GM19193 (cell line): ENCODE measurements around the gene SEC31B.

Experiments
- POLR2A ChIP-seq: IDR thresholded peaks from 4 replicates; pipeline ENCODE4 v1.6.1; 2011; ENCODE audit not compliant: insufficient read depth, insufficient read length; ENCODE audit errors: extremely low read depth

The SEC31B gene

DNA sequence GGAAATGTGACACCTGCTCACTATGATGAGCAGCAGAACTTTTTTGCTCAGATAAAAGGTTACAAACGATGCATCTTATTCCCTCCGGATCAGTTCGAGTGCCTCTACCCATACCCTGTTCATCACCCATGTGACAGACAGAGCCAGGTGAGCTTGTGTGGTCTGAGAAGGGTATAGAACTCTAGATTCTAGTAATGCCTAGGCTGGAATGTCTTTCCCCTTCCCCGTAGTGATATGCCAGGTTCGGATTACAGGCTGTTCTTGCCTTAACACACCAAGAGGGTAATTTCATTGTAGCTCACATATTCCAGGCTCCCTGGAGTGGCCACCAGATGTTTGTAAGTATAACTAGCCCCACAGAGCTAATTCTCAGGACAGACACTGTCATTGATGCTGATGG lies 25.3 kb upstream of the SEC31B start:
- TF ChIP-seq POLR2A, result no peak

DNA sequence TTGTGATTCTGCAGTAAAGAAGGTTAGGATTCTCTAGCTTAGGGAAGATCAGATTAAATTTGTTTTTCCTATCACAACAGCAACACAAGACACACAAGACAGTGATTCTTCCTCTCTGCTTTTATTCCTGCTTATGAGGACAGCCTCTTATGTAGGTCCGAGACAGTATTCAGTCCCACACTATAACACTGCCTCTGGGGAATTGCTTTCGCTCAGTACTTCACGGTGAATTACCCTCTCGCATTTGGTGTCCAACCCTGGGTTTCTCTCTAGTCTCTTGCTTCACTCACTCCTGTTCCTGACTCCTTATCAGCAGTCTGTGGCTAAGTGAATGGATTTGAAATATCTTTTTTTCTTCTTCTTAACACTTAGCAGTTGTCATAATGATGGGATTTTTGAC lies 17.8 kb upstream of the SEC31B start:
- TF ChIP-seq POLR2A, result no peak

DNA sequence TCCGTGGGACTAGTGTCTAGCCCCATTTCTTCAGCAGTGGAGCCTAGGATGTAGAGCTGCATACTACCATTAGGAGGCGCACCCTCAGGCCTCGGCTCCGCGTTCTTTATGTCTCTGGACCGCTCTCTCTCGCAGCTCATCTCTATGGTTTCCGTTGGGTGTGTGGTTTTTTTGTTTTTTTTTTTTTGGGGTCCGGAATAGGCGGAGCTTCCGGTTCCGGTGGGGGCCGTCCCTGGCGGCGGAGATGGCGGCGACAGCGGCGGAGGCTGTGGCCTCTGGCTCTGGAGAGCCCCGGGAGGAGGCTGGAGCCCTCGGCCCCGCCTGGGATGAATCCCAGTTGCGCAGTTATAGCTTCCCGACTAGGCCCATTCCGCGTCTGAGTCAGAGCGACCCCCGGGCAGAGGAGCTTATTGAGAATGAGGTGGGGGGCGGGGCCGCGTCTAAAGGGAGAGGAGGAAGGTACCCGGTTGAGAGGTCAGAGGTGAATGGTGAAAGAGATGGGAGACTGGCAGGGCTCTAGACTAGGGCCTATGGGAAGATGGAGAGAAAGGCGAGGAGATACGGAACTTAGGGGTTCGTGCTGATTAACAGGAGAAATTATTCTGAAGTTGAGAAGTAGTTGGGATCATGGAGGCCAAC lies 16.2 kb upstream of the SEC31B start, which contains the start of gene HIF1AN:
Gene HIF1AN, plus strand, starts transcription at position 229 of the 639 bp plus-strand sequence. Its CDS starts 16 bp downstream, at position 245.
- peak; percentile 96 for TF ChIP-seq POLR2A

DNA sequence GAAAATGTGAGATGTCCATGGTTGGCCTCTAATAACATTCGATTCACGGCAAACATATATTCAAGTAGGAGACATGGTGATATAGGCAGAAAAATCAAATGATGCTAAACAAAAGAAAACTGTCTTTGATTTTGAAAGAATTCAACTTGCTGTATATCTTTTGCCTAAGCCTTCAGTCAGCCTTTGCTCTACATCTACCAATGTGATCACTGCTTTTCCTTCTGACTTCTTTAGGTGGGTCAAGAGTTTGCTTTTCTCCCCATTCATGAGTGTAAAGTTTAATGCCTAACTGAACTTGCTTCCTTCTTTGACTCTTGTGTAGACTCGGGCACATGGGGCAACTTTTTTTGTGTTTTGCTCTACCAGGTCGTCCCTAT lies 15.7 kb upstream of the SEC31B start:
- no peak for TF ChIP-seq POLR2A

DNA sequence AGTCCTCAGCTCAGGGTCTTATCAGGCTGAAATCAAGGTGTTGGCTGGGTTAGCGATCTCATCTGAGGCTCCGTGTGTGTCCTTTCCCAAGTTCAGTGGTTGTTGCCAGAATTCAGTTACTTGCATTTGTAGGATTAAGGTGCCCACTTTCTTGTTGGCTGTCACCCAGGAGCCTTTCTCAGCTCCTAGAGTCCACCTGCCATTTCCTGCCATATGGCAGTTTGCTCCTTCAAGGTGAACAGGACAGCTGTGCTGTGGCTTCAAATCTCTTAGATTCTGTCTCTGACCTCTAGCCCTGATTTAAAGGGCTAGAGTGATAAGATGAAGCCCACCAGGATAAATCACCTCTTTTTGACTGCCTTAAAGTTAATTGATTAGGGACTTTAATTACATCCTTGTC lies 15.1 kb upstream of the SEC31B start:
- no peak for TF ChIP-seq POLR2A

DNA sequence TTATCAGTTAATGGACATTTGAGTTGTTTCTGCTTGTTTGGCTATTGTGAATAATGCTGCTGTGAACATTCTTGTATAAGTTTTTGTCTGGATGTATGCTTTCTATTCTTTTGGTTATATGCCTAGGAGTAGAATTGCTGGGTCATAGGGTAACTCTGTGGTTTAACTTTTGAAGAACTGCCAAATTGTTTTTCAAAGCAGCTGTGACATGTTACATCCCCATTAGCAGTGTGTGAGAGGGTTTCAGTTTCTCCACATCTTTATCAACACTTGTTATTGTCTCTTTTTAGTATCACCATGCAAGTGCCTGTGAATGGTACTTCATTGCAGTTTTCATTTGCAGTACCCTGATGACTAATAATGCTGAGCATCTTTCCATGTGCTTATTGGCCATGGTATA lies 12.1 kb upstream of the SEC31B start:
- TF ChIP-seq POLR2A, result no peak

DNA sequence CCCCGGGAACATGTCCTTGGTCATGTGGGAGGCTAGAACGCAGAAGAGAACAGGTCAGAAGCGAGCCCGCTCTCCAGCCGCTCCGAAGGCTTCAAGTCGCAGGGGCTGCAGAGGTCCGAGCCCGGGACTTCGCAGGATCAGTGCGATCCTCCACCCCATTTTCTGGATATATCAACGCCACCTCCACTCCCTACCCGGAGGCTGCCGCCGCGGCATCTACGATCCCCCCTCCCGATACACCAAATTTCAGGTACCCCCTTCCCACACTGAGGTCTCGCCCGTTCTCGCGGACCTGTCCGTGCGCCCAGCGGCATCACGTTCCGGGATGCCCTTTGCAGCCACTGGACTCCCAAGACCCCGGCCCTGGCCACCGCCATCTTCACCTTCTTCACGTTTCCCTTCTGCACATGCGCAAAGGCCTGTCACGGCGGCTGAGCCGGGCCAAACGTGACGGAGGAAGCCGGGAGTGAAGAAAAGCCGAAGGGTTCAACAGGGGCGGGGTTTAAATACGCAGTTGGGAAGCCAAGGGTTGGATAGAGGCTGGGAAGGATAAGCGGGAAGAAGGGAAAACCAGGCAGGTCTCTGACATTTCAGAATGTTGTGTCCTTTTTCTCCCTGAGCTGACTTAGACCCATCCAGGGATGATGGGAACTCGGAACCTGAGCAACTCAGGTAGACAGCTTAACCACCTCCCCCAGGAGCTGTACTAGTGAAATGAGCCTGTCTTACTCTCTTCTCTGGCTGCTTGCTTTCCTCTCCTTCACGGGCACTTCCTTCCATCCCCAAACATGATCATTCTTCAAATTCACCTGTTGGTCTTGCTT lies 10.0 kb upstream of the SEC31B start, which contains the start of gene NDUFB8:
Gene NDUFB8, minus strand, starts transcription at position 397 of the 824 bp plus-strand sequence. Its CDS starts 20 bp downstream, at position 377.
- TF ChIP-seq POLR2A, result peak; percentile 85

DNA sequence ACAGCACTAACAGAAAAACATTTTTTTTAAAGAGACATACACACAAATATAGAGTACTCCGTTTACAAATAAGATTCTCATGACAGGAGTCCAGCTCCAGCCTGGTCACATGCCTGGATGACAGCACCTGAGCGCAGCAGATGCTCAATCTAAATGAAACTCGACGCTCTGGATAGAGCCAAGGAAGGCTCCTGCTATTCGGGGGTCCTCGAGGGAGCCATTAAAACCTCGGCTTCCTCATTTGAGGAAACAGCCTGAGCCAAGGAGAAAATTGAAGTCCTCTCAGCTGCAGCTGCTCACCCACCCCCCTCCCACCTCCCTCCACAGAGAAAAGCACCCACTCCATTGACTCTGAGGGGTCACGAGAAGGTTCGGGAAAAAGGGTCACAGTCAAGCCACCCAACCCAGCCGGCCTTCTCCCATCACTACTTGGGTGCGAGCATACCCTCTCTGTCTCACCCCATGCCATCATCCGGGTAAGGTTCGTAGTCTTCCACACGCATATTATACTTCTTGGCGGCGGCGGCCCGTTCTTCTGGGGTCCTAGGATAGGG lies 9.3 kb upstream of the SEC31B start:
- no peak for TF ChIP-seq POLR2A

DNA sequence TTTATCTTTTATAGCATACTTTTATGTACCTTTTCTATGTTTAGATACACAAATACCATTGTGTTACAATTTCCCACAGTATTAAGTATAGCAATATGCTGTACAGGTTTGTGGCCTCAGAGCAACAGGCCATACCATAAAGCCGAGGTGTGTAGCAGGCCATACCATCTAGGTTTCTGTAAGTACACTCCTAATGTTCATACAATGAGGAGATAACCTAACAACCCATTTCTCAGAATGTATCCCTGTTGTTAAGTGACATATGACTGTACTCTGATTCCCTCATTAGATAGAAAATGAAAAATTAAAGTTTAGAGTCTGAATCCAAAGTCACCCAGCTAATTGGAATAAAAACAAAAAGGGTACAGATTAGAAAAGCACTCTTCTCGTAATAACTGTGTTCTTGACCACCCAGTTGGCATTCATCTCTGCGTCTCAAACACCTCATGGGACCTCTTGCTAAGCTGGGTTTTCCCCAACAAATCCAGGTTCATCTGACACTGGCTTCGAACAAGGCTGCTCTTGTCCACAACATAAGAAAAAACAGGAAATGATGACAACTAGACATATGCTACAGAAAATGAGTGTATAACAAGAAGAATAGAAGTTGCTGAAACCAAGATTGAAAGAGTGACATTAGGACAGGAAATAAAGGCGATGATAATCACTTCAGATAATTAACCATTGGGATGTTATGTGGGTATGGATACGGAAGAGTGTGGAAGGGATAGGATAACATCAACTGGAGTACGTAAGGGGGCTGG lies 8.6 kb upstream of the SEC31B start:
- TF ChIP-seq POLR2A, result no peak

DNA sequence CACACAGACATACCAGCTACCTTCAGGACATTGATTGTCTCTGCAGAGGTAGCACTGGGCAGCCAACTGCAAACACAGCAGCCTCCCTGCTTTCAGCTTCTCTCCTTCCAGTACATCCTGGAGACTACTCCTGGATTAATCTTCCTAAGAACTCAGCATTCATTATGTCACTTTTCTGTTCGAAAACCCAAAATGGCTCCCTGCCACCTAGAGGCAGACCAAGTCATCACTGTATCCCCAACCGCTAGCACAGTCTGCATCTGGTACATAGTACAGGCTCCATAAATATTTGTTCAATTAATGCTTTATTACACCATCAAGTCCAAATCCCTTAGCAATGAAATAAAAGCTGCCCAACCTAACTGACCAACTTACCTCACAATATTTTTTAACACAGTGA lies 5.0 kb upstream of the SEC31B start:
- TF ChIP-seq POLR2A, result no peak

DNA sequence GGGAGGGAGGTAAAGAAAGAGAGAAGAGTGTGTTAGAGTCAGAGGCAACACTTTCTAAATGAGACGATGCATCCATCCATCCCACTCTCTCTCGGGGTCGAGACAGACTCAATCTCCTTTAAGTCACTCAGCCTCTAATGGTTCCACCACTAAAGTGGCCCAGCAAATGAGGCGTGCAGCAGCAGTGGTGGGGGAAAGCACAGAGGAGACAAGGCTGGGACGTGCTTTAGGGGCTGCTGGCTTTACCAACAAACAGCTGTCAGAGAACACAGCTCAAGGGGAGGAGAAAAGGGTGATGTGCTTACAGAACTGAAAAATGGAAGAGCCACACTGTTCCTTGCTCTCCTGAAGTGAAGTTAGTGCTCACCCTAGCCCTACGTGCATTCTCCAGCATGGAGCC lies 4.5 kb upstream of the SEC31B start:
- TF ChIP-seq POLR2A, result no peak

DNA sequence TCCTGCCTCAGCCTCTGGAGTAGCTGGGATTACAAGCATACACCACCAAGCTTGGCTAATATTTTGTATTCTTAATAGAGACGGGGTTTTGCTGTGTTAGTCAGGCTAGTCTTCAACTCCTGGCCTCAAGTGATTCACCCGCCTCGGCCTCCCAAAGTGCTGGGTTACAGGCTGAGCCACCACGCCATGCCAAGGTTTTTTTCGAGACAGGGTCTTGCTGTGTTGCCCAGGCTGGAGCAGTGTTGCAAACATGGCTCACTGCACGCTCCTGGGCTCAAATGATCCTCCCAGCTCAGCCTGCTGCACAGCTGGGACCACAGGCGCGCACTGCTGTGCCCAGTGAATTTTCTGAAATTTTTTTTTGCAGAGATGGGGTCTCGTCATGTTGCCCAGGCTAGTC lies 3.3 kb upstream of the SEC31B start:
- no peak for TF ChIP-seq POLR2A

DNA sequence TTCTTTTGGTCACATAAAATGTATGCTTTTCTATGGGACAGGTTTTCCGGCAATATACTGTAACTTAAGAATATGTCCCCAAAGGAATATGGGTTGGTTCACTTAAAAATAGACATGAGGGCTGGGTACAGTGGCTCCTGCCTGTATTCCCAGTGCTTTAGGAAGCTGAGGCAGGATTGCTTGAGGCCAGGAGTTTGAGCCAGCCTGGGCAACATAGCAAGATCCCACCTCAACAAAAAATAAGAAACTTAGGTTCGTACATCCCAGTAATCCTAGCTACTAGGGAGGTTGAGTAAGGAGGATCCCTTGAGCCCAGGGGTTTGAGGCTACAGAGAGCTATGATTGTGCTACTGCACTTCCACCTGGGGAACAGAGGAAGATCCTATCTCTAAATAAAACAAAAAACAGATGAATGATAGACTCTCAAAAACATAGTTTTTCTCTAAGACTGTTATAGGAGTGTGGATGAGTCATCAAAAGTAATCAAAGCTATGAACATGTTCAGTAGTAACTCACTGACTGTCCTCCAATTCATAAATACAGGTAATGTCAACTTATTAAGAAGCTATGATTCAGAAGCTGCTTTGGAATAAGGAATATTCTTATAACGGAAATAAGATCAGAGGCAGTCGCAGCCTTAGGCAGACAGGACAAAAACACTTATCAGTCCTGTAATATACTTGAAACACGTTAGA lies 2.6 kb upstream of the SEC31B start:
- no peak for TF ChIP-seq POLR2A

DNA sequence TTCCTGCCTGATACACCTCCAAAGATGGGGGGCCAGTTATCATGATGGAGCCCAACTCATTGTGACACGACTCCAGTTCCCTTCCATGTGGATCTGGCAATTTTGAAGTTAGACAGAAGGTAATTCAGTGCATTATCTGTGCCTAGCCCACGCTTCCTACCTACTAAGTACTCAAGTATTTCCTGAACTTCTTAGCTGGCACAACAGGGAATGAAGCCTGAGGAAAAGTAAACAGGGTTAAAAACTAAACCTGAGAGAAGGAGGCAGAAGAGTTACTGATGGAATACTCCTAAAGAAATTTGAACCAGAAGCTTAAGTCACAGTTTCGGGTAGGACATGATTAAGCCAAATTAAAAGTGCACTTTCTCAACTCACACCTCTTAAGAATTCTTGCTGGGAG lies 1.1 kb upstream of the SEC31B start:
- no peak for TF ChIP-seq POLR2A
